ENCODE measurements around the gene SLC7A8. TPM values are rescaled to one million over a fixed set of nuclear protein-coding genes. Genes with fewer than 3 reads are reported as not detected.
A peak's percentile ranks its signal among the peaks of the same experiment; 100 is the strongest.

Gene SLC7A8
- total RNA-seq, 1 experiment from 2014 or later, result 77.9 TPM

- Histone ChIP-seq H4K5ac (ENCODE audit: insufficient read length, low read depth, low read length) (no peak overlapping the region), H3K4ac (ENCODE audit: low read depth, low read length) (no peak overlapping the region)
Measured at GRCh38 chr14:23141706-23142444, 41.6 kb downstream of the SLC7A8 start.

More at GRCh38 chr14:23141706-23142444, 41.6 kb downstream of the SLC7A8 start:
- H4K91ac ChIP-seq (ENCODE audit: insufficient read length, low read depth, low read length), result no peak overlapping the region
- Mint-ChIP-seq H3K4me3 (no peak overlapping the region), H3K36me3 (ENCODE audit: insufficient read depth in 1 of 3, low read depth in 3 of 3) (peaks cover 41 to 54% (median 50%) of the 10 kb centered on the region in 3 experiments; a peak in 6 of 7 replicates), H3K27me3 (ENCODE audit: low read depth) (no peaks in the 10 kb centered on the region), H3K27ac (peak overlapping the region in 2 of 3 experiments; percentile 49 to 82; a peak in 2 of 7 replicates), H3K9me3 (no peaks in the 10 kb centered on the region), H3K4me1 (peaks cover 0 to 8% of the 10 kb centered on the region in 2 experiments; a peak in 3 of 4 replicates)
- H2AK5ac ChIP-seq (ENCODE audit: insufficient read length, low read length), result no peak overlapping the region
- H3K4me1 ChIP-seq (ENCODE audit: insufficient read depth, low read length), result no peaks in the 10 kb centered on the region
- TF ChIP-seq CTCF (conservative IDR thresholded peaks at IDR 0.05), result no peak
- no peak overlapping the region for H2AFZ ChIP-seq (ENCODE audit: low read length)
- no peak for DNase-seq
- H2BK5ac ChIP-seq (ENCODE audit: insufficient read length, low read length), result no peak overlapping the region
- H3K56ac ChIP-seq (ENCODE audit: insufficient read length, low read depth, low read length), result no peak overlapping the region
- no peak overlapping the region for H3K27ac ChIP-seq (ENCODE audit: insufficient read length, low read depth, low read length)
- H3K23me2 ChIP-seq (ENCODE audit: insufficient read length, low read depth, low read length, poor library complexity, severe bottlenecking), result no peaks in the 10 kb centered on the region
- H2BK120ac ChIP-seq (ENCODE audit: low read depth, low read length, poor library complexity, severe bottlenecking), result no peak overlapping the region
- H3K14ac ChIP-seq (ENCODE audit: insufficient read depth, low read length), result no peak overlapping the region
- no CpG with 5 or more reads among the region's 7 CpGs for WGBS (ENCODE audit: extremely low coverage, insufficient read length, low lambda C conversion rate)
- no peaks in the 10 kb centered on the region for H3K27me3 ChIP-seq (ENCODE audit: insufficient read depth, low read length)
- no peak overlapping the region for H4K8ac ChIP-seq (replicated peaks; ENCODE audit: insufficient read length, low read depth, low read length)
- H3K79me2 ChIP-seq (ENCODE audit: insufficient read depth, low read length), result no peaks in the 10 kb centered on the region
- H3K9me3 ChIP-seq (ENCODE audit: control insufficient read depth, low read depth, low read length), result no peaks in the 10 kb centered on the region
- no peak overlapping the region for H3K18ac ChIP-seq (ENCODE audit: insufficient read length, low read depth, low read length)
- H3K23ac ChIP-seq (ENCODE audit: insufficient read length, low read depth, low read length), result no peak overlapping the region
- no peak overlapping the region for H2BK12ac ChIP-seq (ENCODE audit: insufficient read length, low read depth, low read length)
- no peak overlapping the region for H3K4me2 ChIP-seq (ENCODE audit: insufficient read depth, insufficient read length, low read length)
- H3K9ac ChIP-seq (ENCODE audit: extremely low read depth, insufficient read length, low read length), result no peak overlapping the region
- H2BK15ac ChIP-seq (ENCODE audit: low read depth, low read length), result no peak overlapping the region
- no peak overlapping the region for H3T11ph ChIP-seq (ENCODE audit: low read length)
- no peak overlapping the region for H2BK20ac ChIP-seq (ENCODE audit: low read depth, low read length, poor library complexity, severe bottlenecking)
- no peaks in the 10 kb centered on the region for H4K20me1 ChIP-seq (ENCODE audit: control insufficient read depth, insufficient read depth, insufficient read length)
- H3K79me1 ChIP-seq (ENCODE audit: insufficient read depth, low read depth, low read length, poor library complexity, severe bottlenecking), result no peaks in the 10 kb centered on the region

Data from H9 (cell line).